ENCODE results near the gene SNAI3.

The SNAI3 gene

DNA sequence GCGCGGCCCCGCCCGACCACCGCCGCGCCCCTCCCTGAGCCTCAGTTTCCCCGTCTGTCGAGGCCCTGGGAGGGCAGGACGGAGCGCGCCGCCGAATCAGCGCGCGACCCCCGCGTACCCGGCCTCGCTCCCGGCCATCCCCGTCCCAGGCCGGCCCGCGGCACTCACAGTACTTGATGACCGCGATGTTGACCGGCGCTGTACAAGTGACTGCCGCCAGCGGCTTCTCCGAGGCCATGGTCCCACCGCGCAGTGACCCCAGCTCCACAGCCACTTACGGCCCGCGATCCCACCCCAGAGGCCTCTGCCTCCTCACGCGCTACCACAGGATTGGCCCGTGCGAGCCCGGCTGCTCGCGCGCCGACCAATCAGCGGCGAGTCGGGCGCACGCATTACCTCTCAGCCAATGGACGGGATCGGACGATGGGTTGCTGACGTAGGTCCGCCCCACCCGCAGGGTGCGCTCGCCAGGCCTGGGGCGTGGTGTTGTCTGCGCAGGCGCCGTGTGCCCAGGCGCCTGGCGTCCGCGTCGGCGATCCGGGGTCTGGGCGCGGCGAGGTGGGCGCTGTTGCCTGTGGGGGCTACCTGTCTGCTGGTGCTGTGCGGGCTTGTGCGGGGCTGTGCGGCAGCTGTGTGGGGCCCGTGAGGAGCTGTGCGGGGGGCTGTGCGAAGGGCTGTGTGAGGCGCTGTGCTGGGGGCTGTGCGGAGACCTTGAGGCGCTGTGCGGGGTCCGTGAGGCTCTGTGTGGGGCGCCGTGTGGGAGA, 23.3 kb downstream of the SNAI3 start, which contains the start of gene MVD (continued):
- TF ChIP-seq, protein P1, sequence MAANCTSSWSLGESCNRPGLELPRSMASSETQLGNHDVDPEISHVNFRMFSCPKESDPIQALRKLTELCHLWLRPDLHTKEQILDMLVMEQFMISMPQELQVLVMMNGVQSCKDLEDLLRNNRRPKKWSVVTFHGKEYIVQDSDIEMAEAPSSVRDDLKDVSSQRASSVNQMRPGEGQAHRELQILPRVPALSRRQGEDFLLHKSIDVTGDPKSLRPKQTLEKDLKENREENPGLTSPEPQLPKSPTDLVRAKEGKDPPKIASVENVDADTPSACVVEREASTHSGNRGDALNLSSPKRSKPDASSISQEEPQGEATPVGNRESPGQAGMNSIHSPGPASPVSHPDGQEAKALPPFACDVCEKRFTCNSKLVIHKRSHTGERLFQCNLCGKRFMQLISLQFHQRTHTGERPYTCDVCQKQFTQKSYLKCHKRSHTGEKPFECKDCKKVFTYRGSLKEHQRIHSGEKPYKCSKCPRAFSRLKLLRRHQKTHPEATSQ (tag by site-specific recombination; IDR thresholded peaks at IDR 0.05): no peak
- TF ChIP-seq ZNF843 (tag by site-specific recombination; IDR thresholded peaks at IDR 0.05) (0 out of 2 replicates have a peak, but pooled peaks have one; percentile 19), ZNF433 (tag by site-specific recombination; IDR thresholded peaks at IDR 0.05; ENCODE audit: low read depth) (no peak), ZNF473 (tag by site-specific recombination; IDR thresholded peaks at IDR 0.05) (no peak), ZNF350 (tag by site-specific recombination; IDR thresholded peaks at IDR 0.05) (no peak), ZNF146 (tag by site-specific recombination; IDR thresholded peaks at IDR 0.05) (no peak), HOXD13 (CRISPR knock-in tag; IDR thresholded peaks at IDR 0.05; ENCODE audit: borderline replicate concordance) (no peak), SP2 (tag by site-specific recombination; IDR thresholded peaks at IDR 0.05) (peak; percentile 100), ZNF239 (tag by site-specific recombination; IDR thresholded peaks at IDR 0.05) (no peak), ZSCAN23 (tag by site-specific recombination; IDR thresholded peaks at IDR 0.05) (no peak), ZNF37A (tag by site-specific recombination; IDR thresholded peaks at IDR 0.05) (no peak), HOXA7 (CRISPR knock-in tag; IDR thresholded peaks at IDR 0.05; ENCODE audit: borderline replicate concordance) (no peak), ZNF501 (tag by site-specific recombination; IDR thresholded peaks at IDR 0.05) (no peak), ZNF404 (tag by site-specific recombination; IDR thresholded peaks at IDR 0.05) (no peak), PRDM1 (tag by site-specific recombination; IDR thresholded peaks at IDR 0.05) (no peak), ZNF629 (tag by site-specific recombination; IDR thresholded peaks at IDR 0.05) (peak; percentile 20; the same call in 1 of the 2 replicates), ZNF341 (tag by site-specific recombination; IDR thresholded peaks at IDR 0.05; ENCODE audit: low read depth) (no peak; the same call in 1 of the 2 replicates), ZNF791 (tag by site-specific recombination; IDR thresholded peaks at IDR 0.05) (no peak), ZNF600 (tag by site-specific recombination; IDR thresholded peaks at IDR 0.05) (no peak), ZNF548 (tag by site-specific recombination; IDR thresholded peaks at IDR 0.05) (no peak), ZNF155 (tag by site-specific recombination; IDR thresholded peaks at IDR 0.05) (no peak), ZNF571 (tag by site-specific recombination; IDR thresholded peaks at IDR 0.05) (no peak), GFI1B (tag by site-specific recombination; IDR thresholded peaks at IDR 0.05) (no peak), ZNF660 (tag by site-specific recombination; IDR thresholded peaks at IDR 0.05) (peak; percentile 90), ZSCAN30 (tag by site-specific recombination; IDR thresholded peaks at IDR 0.05) (peak; percentile 74; the same call in 1 of the 2 replicates), ZNF366 (tag by site-specific recombination; conservative IDR thresholded peaks at IDR 0.05) (no peak), ZNF133 (tag by site-specific recombination; IDR thresholded peaks at IDR 0.05) (no peak), YY1 (tag by site-specific recombination; IDR thresholded peaks at IDR 0.05) (0 out of 2 replicates have a peak, but pooled peaks have one; percentile 46)
- TF ChIP-seq, protein P2, sequence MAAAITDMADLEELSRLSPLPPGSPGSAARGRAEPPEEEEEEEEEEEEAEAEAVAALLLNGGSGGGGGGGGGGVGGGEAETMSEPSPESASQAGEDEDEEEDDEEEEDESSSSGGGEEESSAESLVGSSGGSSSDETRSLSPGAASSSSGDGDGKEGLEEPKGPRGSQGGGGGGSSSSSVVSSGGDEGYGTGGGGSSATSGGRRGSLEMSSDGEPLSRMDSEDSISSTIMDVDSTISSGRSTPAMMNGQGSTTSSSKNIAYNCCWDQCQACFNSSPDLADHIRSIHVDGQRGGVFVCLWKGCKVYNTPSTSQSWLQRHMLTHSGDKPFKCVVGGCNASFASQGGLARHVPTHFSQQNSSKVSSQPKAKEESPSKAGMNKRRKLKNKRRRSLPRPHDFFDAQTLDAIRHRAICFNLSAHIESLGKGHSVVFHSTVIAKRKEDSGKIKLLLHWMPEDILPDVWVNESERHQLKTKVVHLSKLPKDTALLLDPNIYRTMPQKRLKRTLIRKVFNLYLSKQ (tag by site-specific recombination; IDR thresholded peaks at IDR 0.05; ENCODE audit: borderline replicate concordance): no peak
- TF ChIP-seq, protein P3, sequence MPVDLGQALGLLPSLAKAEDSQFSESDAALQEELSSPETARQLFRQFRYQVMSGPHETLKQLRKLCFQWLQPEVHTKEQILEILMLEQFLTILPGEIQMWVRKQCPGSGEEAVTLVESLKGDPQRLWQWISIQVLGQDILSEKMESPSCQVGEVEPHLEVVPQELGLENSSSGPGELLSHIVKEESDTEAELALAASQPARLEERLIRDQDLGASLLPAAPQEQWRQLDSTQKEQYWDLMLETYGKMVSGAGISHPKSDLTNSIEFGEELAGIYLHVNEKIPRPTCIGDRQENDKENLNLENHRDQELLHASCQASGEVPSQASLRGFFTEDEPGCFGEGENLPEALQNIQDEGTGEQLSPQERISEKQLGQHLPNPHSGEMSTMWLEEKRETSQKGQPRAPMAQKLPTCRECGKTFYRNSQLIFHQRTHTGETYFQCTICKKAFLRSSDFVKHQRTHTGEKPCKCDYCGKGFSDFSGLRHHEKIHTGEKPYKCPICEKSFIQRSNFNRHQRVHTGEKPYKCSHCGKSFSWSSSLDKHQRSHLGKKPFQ (tag by site-specific recombination; IDR thresholded peaks at IDR 0.05): 0 out of 2 replicates have a peak, but pooled peaks have one; percentile 17
- TF ChIP-seq, protein P4, sequence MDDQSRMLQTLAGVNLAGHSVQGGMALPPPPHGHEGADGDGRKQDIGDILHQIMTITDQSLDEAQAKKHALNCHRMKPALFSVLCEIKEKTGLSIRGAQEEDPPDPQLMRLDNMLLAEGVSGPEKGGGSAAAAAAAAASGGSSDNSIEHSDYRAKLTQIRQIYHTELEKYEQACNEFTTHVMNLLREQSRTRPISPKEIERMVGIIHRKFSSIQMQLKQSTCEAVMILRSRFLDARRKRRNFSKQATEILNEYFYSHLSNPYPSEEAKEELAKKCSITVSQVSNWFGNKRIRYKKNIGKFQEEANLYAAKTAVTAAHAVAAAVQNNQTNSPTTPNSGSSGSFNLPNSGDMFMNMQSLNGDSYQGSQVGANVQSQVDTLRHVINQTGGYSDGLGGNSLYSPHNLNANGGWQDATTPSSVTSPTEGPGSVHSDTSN (CRISPR knock-in tag; IDR thresholded peaks at IDR 0.05): 0 out of 2 replicates have a peak, but pooled peaks have one; percentile 29
- TF ChIP-seq, protein P5, sequence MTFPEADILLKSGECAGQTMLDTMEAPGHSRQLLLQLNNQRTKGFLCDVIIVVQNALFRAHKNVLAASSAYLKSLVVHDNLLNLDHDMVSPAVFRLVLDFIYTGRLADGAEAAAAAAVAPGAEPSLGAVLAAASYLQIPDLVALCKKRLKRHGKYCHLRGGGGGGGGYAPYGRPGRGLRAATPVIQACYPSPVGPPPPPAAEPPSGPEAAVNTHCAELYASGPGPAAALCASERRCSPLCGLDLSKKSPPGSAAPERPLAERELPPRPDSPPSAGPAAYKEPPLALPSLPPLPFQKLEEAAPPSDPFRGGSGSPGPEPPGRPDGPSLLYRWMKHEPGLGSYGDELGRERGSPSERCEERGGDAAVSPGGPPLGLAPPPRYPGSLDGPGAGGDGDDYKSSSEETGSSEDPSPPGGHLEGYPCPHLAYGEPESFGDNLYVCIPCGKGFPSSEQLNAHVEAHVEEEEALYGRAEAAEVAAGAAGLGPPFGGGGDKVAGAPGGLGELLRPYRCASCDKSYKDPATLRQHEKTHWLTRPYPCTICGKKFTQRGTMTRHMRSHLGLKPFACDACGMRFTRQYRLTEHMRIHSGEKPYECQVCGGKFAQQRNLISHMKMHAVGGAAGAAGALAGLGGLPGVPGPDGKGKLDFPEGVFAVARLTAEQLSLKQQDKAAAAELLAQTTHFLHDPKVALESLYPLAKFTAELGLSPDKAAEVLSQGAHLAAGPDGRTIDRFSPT (tag by site-specific recombination; IDR thresholded peaks at IDR 0.05): peak; percentile 13; the same call in 1 of the 2 replicates
- TF ChIP-seq, protein P6, sequence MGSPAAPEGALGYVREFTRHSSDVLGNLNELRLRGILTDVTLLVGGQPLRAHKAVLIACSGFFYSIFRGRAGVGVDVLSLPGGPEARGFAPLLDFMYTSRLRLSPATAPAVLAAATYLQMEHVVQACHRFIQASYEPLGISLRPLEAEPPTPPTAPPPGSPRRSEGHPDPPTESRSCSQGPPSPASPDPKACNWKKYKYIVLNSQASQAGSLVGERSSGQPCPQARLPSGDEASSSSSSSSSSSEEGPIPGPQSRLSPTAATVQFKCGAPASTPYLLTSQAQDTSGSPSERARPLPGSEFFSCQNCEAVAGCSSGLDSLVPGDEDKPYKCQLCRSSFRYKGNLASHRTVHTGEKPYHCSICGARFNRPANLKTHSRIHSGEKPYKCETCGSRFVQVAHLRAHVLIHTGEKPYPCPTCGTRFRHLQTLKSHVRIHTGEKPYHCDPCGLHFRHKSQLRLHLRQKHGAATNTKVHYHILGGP (tag by site-specific recombination; IDR thresholded peaks at IDR 0.05): no peak
